CD4-positive, alpha-beta T cell treated with Interleukin-15 for 4 hours (primary cell): ENCODE measurements around the gene PDGFRA.
A peak's percentile ranks its signal among the peaks of the same experiment; 100 is the strongest.

Experiments
- DNase-seq: peaks from one replicate; pipeline ENCODE4 v3.0.0-alpha.2; 2020; ENCODE audit warnings: low spot score

The PDGFRA gene

GRCh38 chr4:54255881-54256280, 26.8 kb downstream of the PDGFRA start:
- DNase-seq = no peak

DNA sequence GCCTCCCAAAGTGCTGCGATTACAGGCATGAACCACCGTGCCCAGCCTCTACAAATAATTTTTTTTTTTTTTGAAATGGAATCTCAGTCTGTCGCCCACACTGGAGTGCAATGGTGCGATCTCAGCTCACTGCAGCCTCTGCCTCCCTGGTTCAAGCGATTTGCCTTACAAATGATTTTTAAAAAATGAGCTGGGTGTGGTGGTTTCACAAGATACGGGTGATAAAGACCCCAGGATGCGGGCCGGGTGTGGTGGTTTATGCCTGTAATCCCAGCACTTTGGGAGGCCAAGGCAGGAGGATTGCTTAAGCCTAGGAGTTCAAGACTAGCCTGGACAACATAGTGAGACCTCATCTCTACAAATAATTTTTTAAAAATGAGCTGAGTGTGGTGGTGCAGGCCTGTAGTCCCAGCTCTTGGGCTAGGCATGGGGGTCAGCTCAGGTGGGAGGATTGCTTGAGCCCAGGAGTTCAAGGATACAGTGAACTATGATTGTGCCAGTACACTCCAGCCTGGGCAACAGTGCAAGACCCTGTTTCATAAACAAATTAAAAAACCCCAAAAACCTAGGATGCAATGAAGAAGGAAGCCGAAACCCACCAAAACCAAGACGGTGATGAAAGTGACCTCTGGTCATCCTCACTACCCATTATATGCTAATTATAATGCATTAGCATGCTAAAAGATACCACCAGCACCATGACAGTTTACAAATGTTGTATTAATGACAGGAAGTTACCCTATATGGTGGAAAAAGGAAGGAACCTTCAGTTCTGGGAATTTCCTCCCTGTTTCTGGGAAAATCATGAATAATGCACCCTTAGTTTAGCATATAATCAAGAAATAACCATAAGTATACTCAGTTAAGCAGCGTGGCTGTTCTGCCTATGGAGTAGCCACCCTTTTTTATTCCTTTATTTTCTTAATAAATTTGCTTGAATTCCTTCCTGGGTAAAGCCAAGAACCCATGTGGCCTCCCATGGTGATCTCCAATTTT, 27.7 kb downstream of the PDGFRA start:
- no peak for DNase-seq

DNA sequence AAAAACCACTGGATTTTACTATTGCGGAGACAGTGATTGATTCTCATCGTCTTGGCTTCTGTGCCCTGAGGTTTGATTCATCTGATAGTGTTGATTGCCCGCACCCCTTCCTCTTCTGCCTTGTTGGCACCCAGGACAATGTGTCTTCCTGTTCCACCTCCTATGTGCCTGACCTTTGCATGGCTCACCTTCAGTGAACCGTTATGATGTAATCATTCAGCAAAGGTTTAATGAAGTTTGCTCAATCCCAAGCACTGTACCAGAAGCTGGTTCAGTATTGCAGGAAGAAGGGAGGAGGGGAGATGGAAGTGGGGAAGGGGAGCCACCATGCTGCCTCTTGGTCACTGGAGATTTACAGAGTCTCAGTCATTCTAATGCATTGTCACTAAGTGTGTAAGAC, 36.3 kb downstream of the PDGFRA start:
- DNase-seq = no peak

DNA sequence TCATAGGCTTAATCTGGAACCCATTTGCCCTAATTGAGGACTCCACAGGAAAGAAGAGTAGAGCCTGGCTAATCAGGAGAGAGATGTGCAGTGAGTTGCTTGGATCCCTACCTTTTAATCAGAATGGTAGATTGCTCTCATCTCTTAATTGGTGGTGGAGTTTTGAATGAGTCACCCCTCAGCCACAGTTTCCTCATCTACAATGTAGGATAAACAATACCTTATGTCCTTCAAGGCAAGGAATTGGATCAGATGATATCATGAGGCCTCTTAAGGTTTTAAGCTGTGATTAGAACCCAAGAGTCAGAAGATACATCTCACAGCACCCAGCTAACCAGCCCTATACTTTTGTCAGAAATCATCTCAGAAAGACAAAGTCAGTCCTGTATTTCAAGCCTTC, 39.1 kb downstream of the PDGFRA start:
- DNase-seq = no peak

GRCh38 chr4:54271464-54271863, 42.4 kb downstream of the PDGFRA start:
- DNase-seq = no peak

DNA sequence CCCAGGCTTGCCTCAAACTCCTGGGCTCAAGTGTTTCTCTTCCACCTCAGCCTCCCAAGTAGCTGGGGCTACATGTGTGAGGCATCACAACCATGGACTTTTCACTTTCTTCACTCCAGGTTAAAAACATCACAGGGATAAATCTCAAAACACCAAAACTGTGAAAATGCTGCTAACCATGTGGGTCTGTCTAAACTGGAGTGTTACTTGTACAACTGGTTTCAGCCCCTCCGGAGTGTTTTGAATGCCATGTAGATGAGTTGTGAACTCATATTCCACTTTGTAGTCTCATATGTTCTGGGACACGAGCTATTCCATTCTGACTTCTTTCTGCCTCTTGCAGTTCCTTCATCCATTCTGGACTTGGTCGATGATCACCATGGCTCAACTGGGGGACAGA, 43.0 kb downstream of the PDGFRA start:
- DNase-seq = no peak

GRCh38 chr4:54274264-54274663, 45.2 kb downstream of the PDGFRA start:
- DNase-seq = no peak

DNA sequence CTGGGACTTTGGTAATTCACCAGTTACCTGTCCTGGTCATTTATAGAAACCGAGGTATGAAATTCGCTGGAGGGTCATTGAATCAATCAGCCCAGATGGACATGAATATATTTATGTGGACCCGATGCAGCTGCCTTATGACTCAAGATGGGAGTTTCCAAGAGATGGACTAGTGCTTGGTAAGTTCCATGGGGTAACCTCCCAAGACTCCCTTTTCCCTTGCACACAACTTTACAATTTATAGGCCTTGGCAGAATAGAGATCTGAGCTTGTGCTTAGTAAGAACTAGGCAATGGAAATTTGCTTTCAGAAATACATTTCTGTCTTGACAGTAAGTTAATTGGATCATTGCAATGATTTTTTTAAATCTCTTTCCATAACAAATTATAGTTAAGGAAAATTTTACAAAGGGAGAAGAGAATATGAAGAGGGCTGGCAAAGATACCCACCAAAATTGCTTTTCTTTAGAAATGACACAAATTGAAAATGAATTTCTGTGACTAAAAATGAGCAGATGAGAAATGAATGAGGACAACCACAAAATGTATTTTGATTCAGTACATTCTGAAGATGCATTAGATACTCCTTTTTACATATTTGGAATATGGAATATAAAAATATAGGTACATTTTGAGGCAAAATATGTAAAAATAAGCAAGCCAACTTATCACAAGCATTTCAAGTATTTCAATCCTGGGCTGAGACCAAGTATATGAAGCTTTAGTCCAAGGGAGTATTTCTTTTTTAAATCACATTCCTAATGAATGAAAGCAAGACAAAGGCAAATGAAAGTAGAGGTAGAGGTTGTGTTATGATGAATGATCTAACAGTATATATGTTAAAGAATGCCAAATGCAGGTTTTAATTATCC, 45.9 kb downstream of the PDGFRA start:
- no peak for DNase-seq

DNA sequence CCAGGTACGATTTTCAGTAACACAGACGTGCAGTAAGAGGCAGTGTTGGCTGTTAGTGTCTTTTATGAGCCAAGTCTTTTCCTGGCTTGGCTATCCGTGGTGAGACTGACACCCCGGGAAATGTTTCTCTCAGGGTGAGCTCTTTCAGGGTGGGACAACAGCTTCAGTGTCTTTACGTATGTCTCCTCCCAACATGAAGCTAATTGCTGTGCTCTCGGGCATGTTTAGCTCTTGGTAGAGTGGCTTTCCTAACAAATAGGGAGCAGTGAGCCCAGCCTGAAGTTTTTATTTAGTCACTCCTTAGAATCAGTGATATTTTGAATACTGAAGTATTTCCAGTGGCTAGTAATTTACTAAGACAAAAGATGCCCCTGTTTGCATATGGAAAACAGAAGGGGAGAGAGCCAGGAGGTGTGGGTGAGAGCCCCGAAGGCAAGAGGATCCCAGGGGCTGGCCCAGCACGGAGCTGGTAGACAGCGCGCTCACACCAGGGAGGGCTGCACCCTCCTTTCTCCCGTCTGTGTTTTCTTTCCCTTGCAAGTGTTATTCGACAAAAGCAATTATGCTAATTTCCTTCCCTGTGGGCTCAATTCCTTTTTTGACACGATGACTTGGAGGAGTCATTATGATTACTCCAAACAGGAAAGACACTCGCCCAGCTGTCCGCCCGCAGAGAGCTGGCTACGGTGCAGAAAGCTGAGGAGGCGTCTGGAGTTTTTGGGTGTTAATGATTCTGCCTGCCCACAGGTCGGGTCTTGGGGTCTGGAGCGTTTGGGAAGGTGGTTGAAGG, 47.7 kb downstream of the PDGFRA start:
- DNase-seq = no peak

GRCh38 chr4:54277691-54278090, 48.6 kb downstream of the PDGFRA start:
- DNase-seq = no peak

- DNase-seq = no peak
Observed at GRCh38 chr4:54278216-54278615, 49.1 kb downstream of the PDGFRA start.

DNA sequence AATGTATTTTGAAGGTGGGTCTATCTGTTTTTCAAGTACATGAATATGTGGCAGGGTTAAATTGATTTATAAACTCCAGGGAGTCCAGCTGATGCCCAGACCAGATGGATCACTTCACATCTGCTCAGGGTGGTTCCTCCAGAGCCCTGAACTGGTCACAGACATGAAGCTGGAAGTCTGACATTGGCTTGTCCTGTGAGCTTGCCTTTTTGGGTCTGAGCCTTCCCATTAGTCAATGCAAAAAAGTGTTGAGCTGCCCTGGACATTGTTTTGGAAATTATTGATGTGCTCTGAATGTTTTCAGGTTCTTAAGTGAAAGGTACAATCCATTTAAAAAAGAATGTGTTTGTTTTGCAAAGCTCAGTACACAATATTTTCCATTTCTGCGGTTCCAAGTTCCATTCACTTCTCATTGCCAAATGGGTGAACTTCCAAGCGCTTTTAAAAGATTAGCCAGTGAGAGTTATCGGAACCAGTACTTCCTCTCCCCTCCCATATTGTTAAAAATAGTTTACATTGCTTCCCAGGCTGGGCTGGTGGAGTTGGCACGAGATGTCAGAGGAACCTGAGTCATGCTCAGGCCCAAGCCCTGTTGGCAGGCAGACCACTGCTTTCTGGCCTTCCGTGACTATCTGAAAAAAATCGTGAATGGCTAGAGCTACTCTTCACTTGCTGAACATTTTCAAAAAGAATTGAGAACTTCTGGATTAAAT, 52.1 kb downstream of the PDGFRA start:
- DNase-seq = no peak

GRCh38 chr4:54282837-54283236, 53.7 kb downstream of the PDGFRA start:
- no peak for DNase-seq

DNA sequence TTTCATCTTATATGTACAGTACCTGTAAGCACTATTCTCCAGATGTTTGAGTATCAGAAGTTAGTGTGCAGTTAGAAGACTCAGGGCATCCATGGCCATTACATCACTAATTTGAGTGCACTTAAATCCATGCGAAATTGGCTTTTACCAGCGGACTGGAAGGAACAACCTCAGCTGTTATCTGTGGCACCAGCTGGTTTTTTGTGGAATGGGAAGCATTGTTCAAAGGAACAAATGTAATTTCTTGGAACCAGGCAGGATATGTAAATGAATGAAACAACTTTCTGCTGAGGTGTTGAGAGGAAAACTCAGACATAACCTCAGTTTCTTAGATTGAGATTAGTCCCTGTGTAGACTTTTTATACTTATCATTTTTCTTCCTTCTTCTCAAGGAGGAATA, 60.2 kb downstream of the PDGFRA start:
- no peak for DNase-seq

DNA sequence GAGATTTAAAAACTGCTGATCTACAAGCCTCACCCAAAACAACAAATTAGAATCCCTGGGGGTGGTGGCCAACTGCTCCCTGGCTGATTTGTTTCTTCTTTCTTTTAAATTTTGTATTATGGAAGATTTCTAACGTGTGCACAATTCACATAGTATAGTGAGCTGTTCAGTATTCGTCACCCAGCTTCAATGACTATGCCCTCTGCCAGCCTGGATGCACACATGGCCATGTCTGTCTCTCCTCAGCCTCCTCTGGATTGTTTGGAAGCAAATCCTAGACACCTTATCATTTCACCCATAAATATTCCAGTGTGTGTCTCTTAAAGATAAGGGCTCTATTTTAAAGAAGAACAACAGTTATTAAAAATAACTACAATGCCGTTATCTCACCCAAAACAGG, 61.9 kb downstream of the PDGFRA start:
- no peak for DNase-seq

DNA sequence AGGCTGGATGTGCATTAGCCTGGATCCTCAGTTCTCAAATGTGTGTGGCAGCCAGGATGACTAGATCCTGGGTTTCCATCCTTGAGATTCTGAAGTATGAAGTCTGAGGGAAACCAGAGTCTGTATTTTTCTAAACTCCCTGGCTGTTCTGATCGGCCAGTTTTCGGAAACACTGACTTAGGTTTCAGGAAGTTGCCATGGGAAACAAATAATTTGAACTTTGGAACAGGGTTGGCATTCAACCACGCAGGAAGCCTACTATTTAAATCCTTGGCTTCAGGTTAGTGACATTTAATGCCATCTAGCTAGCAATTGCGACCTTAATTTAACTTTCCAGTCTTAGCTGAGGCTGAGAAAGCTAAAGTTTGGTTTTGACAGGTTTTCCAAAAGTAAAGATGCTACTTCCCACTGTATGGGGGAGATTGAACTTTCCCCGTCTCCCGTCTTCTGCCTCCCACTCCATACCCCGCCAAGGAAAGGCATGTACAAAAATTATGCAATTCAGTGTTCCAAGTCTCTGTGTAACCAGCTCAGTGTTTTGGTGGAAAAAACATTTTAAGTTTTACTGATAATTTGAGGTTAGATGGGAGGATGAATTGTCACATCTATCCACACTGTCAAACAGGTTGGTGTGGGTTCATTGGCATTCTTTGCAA, 67.6 kb downstream of the PDGFRA start:
- DNase-seq = no peak

DNA sequence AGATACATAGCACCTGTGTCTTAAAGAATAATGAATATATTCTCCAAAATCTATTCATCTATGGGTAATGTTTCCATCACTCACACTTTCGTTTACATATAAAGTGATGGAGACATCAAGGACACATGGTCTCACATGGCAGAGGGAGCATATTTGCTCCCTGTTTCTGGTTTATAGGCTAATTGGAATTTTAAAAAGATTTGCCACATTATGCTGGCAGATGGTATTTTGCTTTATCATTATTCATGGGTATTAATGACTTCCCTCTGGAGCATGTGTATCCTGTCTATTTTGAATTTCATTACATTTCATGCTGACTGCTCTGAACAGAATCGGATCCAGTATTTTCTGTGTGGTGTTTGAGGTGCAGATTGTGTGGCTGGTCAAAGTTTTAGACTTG, 79.0 kb downstream of the PDGFRA start:
- no peak for DNase-seq

GRCh38 chr4:54315561-54316538, 86.8 kb downstream of the PDGFRA start:
- DNase-seq = no peak

- no peak for DNase-seq
Observed at GRCh38 chr4:54317690-54318089, 88.6 kb downstream of the PDGFRA start.

DNA sequence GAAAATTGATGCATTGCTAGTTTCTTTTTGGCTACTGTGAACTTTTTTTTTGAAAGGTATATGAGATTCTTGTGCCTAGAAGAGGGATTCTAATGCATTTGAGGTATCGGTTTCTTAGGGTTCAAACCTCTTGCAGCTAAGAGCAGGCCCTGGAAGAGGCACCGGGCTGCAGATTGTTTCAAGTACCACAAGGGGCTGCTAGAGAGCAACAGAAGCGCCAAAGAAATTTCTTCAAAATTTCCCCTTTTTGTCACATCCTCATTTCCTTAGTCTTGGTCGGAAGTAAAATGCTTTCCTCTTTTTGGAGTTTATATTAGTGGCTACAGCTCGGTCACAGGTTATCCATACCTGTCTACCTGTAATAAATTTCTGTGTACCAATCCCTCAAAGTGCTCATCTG, 89.8 kb downstream of the PDGFRA start:
- peak; percentile 1 for DNase-seq
